DOHH2 (cell line): Measurements from ENCODE around the gene CMIP.

ENCODE experiments used
- H3F3A ChIP-seq: fragments of 200-600 bp; sonication (generic), shearing (Covaris generic); 2 replicates; pipeline ENCODE4 v1.6.0; 2016; ENCODE audit warnings: antibody characterized with exemption, mild to moderate bottlenecking; ENCODE audit not compliant: control insufficient read depth, insufficient read depth
- H3K27ac ChIP-seq: fragments of 200-600 bp; sonication (generic); 2 replicates; pipeline ENCODE4 v1.5.1; 2014; ENCODE audit warnings: low read depth, mild to moderate bottlenecking, low read length, moderate library complexity
- H3K27me3 ChIP-seq: fragments of 200-600 bp; sonication (generic); 2 replicates; pipeline ENCODE4 v1.6.1; 2014; ENCODE audit warnings: mild to moderate bottlenecking, low read length, mixed read lengths; ENCODE audit not compliant: control insufficient read depth
- H3K36me3 ChIP-seq: fragments of 200-600 bp; sonication (generic); 2 replicates; pipeline ENCODE4 v1.6.1; 2014; ENCODE audit warnings: mild to moderate bottlenecking, low read length, moderate library complexity, mixed read lengths; ENCODE audit not compliant: control insufficient read depth
- H3K4me1 ChIP-seq: fragments of 200-600 bp; sonication (generic); 2 replicates; pipeline ENCODE4 v1.6.1; 2014; ENCODE audit warnings: mild to moderate bottlenecking, low read length, mixed read lengths; ENCODE audit not compliant: control insufficient read depth
- H3K4me2 ChIP-seq: fragments of 200-600 bp; sonication (generic); 2 replicates; pipeline ENCODE4 v1.6.0; 2014; ENCODE audit warnings: mild to moderate bottlenecking, low read length, moderate library complexity
- H3K4me3 ChIP-seq: fragments of 200-600 bp; sonication (generic); 2 replicates; pipeline ENCODE4 v1.5.1; 2014; ENCODE audit warnings: mild to moderate bottlenecking, low read length, mixed read lengths
- H3K79me2 ChIP-seq: fragments of 200-600 bp; sonication (generic); 2 replicates; pipeline ENCODE4 v1.6.1; 2014; ENCODE audit warnings: mild to moderate bottlenecking, low read length, mixed read lengths; ENCODE audit not compliant: control insufficient read depth
- H3K9me2 ChIP-seq: fragments of 200-600 bp; sonication (generic); replicated peaks from 2 replicates; pipeline ENCODE4 v1.6.1; 2014; ENCODE audit warnings: mild to moderate bottlenecking, low read length, mixed read lengths; ENCODE audit not compliant: control insufficient read depth
- H3K9me3 ChIP-seq: fragments of 200-600 bp; sonication (generic); 2 replicates; pipeline ENCODE4 v1.6.1; 2014; ENCODE audit warnings: antibody characterized with exemption, low read length, mixed read lengths; ENCODE audit not compliant: control insufficient read depth, insufficient read depth
- H4K20me1 ChIP-seq: fragments of 200-600 bp; sonication (generic); 2 replicates; pipeline ENCODE4 v1.6.0; 2014; ENCODE audit warnings: low read depth, mild to moderate bottlenecking, antibody characterized with exemption, low read length, moderate library complexity; ENCODE audit not compliant: control insufficient read depth, insufficient read depth
- CTCF ChIP-seq: fragments of 200-600 bp; sonication (generic); IDR thresholded peaks from one replicate; pipeline ENCODE4 v1.5.1; 2014; ENCODE audit warnings: antibody characterized with exemption, mild to moderate bottlenecking, low read depth, low read length; ENCODE audit not compliant: poor library complexity, severe bottlenecking
- EZH2phosphoT487 ChIP-seq: fragments of 200-600 bp; sonication (generic); IDR thresholded peaks from 2 replicates; pipeline ENCODE4 v1.6.1; 2017; ENCODE audit warnings: borderline replicate concordance, mild to moderate bottlenecking, antibody characterized with exemption, low read length, moderate library complexity, mixed read lengths

CMIP gene

GRCh38 chr16:81495321-81496234, 51.0 kb downstream of the CMIP start:
- H3K4me1 ChIP-seq: peaks cover 20% of the 10 kb centered on the region
- no peaks in the 10 kb centered on the region for H3K27me3 ChIP-seq
- no peak overlapping the region for H3K4me3 ChIP-seq
- H3K9me2 ChIP-seq: no peaks in the 10 kb centered on the region
- H4K20me1 ChIP-seq: peaks cover 1% of the 10 kb centered on the region
- H3K79me2 ChIP-seq: peaks cover 25% of the 10 kb centered on the region
- no peaks in the 10 kb centered on the region for H3K9me3 ChIP-seq
- H3K4me2 ChIP-seq: no peak overlapping the region
- H3K27ac ChIP-seq: no peak overlapping the region
- no peaks in the 10 kb centered on the region for H3F3A ChIP-seq
- TF ChIP-seq EZH2phosphoT487: no peak
- TF ChIP-seq CTCF: no peak
- H3K36me3 ChIP-seq: no peaks in the 10 kb centered on the region

GRCh38 chr16:81496321-81496720, 51.7 kb downstream of the CMIP start:
- peaks cover 26% of the 10 kb centered on the region for H3K79me2 ChIP-seq
- no peaks in the 10 kb centered on the region for H3K36me3 ChIP-seq
- H3K9me2 ChIP-seq: no peaks in the 10 kb centered on the region
- H3K27me3 ChIP-seq: no peaks in the 10 kb centered on the region
- H3K4me1 ChIP-seq: peaks cover 28% of the 10 kb centered on the region
- no peak overlapping the region for H3K27ac ChIP-seq
- no peak overlapping the region for H3K4me3 ChIP-seq
- no peaks in the 10 kb centered on the region for H3F3A ChIP-seq
- H4K20me1 ChIP-seq: no peaks in the 10 kb centered on the region; the same call in none of the 2 replicates
- H3K9me3 ChIP-seq: no peaks in the 10 kb centered on the region
- TF ChIP-seq EZH2phosphoT487: no peak
- no peak overlapping the region for H3K4me2 ChIP-seq

GRCh38 chr16:81496742-81497141, 52.1 kb downstream of the CMIP start:
- Histone ChIP-seq H3F3A (no peaks in the 10 kb centered on the region), H3K4me2 (no peak overlapping the region), H3K27me3 (no peaks in the 10 kb centered on the region), H3K36me3 (no peaks in the 10 kb centered on the region), H3K79me2 (peaks cover 27% of the 10 kb centered on the region), H4K20me1 (no peaks in the 10 kb centered on the region; the same call in none of the 2 replicates), H3K4me3 (no peak overlapping the region), H3K9me3 (no peaks in the 10 kb centered on the region), H3K4me1 (peaks cover 29% of the 10 kb centered on the region), H3K9me2 (no peaks in the 10 kb centered on the region), H3K27ac (no peak overlapping the region)
- TF ChIP-seq EZH2phosphoT487 (no peak), CTCF (no peak)

- peaks cover 29% of the 10 kb centered on the region for H3K4me1 ChIP-seq
- peak overlapping the region; percentile 24; the same call in 1 of the 2 replicates for H3K4me2 ChIP-seq
- no peaks in the 10 kb centered on the region for H3F3A ChIP-seq
- no peaks in the 10 kb centered on the region for H3K9me3 ChIP-seq
- H4K20me1 ChIP-seq: peaks cover 6% of the 10 kb centered on the region
- H3K36me3 ChIP-seq: no peaks in the 10 kb centered on the region
- no peaks in the 10 kb centered on the region for H3K9me2 ChIP-seq
- H3K27ac ChIP-seq: no peak overlapping the region
- no peak overlapping the region for H3K4me3 ChIP-seq
- TF ChIP-seq EZH2phosphoT487: no peak
- TF ChIP-seq CTCF: peak; percentile 43
- H3K27me3 ChIP-seq: no peaks in the 10 kb centered on the region
- H3K79me2 ChIP-seq: peaks cover 32% of the 10 kb centered on the region
Observed at GRCh38 chr16:81497690-81498089, 53.1 kb downstream of the CMIP start.
